NCI-H82 treated with DMSO at 0.1 percent for 48 hours (cell line): ENCODE data around the gene TBKBP1.
"Not testable (repeated sequence)": the region's sequence is repeated elsewhere in the genome, so short reads cannot be mapped to it uniquely, and the experiment has no call there.

ENCODE experiments used
- DNase-seq: peaks from one replicate; lab custom pipeline; 2025; ENCODE audit not compliant: unreplicated experiment; lab: John Stamatoyannopoulos, UW

Gene TBKBP1

GRCh38 chr17:47731396-47731795, 37.4 kb downstream of the TBKBP1 start:
- no peak for DNase-seq

- no peak for DNase-seq
These were observed 38.6 kb downstream of the TBKBP1 start for GRCh38 chr17:47732399-47733046.

DNA sequence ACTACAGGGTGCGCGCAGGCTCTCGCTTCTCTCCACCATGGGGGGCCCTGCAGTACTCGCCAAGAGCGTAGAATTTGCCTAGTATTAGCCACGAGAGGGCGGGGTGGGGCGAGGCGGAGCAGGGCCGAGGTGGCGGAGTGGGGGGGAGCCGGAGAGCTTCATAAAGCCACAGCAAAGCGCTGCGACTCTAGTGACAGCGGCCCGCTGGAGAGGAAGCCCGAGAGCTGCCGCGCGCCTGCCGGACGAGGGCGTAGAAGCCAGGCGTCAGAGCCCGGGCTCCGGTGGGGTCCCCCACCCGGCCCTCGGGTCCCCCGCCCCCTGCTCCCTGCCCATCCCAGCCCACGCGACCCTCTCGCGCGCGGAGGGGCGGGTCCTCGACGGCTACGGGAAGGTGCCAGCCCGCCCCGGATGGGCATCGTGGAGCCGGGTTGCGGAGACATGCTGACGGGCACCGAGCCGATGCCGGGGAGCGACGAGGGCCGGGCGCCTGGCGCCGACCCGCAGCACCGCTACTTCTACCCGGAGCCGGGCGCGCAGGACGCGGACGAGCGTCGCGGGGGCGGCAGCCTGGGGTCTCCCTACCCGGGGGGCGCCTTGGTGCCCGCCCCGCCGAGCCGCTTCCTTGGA, 39.2 kb downstream of the TBKBP1 start, which contains the start of gene TBX21:
TSS of gene TBX21 (plus strand) at position 190 of the 627 bp plus-strand sequence. CDS start at position 409, 219 bp downstream.
- DNase-seq, result peak; percentile 78

DNA sequence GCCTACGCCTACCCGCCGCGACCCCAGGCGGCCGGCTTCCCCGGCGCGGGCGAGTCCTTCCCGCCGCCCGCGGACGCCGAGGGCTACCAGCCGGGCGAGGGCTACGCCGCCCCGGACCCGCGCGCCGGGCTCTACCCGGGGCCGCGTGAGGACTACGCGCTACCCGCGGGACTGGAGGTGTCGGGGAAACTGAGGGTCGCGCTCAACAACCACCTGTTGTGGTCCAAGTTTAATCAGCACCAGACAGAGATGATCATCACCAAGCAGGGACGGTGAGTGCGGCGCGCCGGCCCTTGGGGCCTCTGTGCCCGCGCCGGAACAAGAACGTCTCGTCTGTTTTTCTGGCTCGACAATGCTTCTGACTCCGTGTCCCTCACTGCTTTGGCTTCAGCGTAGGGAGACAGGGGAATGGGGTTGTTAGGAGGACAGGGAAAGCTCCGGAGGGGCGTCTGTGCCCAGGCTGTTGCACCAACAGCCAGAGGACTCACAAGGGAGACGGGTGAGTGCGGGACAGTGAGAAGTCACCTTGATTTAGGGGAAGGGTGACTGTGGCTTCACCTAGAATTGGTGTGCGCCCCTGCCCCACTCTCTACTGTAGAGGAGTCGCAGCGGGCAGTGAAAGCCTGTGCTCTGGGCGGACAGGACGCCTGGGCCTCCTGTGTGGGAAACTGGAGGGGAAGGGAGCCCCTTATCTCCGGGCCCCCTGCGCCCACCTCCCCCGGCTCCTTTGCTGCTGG, 39.9 kb downstream of the TBKBP1 start:
- no peak for DNase-seq

- no peak for DNase-seq
These were observed 41.1 kb downstream of the TBKBP1 start for GRCh38 chr17:47735139-47735464.

DNA sequence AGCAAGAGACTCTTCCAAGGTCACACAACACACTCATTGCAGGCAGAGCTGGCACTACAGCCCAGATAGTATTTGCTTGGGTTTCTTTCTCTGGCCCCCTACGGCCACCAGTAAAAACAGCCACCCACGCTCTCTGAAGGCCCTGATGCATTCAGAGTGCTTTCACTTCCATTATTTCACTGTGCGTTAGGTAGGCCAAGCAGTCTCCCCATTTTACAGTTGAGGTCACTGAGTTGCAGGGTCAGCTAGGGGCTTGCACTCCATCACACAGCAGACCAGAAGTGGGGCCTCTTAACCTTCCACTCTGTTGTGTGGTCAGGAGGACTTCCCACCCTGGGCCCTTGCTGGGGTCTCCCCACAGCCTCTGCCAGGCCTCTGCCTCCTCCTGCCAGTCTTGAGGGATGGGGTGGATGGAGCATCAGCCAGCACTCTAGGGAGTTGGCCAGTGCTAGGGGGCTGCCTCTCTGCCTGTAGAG, 41.6 kb downstream of the TBKBP1 start:
- DNase-seq, result no peak

DNA sequence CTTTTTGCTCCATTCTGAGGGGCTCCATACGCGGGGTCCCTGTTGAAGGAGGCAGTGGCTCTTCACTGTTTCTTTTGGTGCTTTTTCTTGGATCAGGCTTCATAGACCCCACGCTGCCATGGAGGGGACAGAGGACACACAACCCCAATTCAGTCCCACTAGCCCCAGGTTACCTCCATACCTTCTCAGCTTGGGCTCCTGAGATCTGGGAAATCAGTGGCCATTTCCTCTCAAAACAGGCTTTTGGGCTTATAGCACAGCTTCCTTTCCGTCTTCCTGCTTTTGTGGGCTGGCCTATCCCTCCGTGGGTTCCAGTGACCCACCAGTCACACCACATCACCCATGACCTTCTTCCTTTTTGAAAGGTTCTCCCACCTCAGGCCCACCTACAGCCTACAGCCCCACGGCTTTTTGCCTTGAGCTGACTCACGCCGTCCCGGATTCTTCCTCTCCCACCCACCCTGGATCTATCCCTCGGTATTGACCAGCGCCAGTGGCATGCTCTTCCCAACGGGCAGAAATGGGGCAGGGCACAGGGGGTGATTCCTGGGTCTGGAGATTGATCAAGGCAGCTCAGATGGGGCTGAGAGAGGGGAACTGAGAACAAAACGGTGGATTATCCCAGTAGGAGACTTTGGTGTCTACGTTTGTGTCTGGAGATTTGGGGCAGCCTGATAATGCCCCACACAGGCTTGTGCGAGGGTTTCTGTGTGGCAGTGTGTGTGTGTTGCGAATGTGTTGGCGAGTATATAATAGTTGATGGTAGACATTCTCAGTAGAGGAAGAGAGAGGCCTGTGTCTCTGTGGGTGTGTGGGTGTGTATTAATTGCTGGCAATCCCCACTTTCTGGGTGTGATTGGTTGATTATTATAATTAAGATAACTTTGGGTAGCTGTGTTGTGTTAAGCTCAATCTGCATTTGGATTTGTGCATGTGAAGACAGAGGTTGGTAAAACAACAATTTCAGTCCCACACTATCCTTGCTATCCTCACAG, 42.8 kb downstream of the TBKBP1 start:
- no peak for DNase-seq

GRCh38 chr17:47738178-47738577, 44.2 kb downstream of the TBKBP1 start:
- no peak for DNase-seq

DNA sequence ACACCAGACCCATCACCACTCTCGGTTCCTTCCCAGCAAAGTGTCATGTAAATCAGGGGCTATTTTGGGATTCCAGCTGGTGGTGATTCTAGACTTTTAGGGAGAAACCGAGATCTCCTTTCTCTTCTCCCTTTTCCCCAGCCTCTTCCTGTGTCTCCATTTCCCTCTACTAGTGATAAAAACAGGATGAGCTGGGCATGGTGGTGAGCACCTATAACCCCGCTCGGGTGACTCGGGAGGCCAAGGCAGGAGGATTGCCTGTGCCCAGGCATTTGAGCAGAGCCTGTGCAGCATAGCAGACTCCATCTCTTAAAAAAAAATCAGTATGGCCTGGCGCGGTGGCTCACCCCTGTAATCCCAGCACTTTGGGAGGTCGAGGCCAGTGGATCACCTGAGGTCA, 45.2 kb downstream of the TBKBP1 start:
- no peak for DNase-seq

- DNase-seq, result not testable (repeated sequence)
These were observed 46.0 kb downstream of the TBKBP1 start for GRCh38 chr17:47739945-47740344.

- no peak for DNase-seq
These were observed 47.3 kb downstream of the TBKBP1 start for GRCh38 chr17:47741109-47741792.

- no peak for DNase-seq
These were observed 47.8 kb downstream of the TBKBP1 start for GRCh38 chr17:47741793-47742145.

- DNase-seq, result peak; percentile 25
These were observed 48.6 kb downstream of the TBKBP1 start for GRCh38 chr17:47742319-47743181.

- no peak for DNase-seq
These were observed 50.4 kb downstream of the TBKBP1 start for GRCh38 chr17:47744168-47745036.

- DNase-seq, result no peak
These were observed 51.0 kb downstream of the TBKBP1 start for GRCh38 chr17:47745037-47745380.

DNA sequence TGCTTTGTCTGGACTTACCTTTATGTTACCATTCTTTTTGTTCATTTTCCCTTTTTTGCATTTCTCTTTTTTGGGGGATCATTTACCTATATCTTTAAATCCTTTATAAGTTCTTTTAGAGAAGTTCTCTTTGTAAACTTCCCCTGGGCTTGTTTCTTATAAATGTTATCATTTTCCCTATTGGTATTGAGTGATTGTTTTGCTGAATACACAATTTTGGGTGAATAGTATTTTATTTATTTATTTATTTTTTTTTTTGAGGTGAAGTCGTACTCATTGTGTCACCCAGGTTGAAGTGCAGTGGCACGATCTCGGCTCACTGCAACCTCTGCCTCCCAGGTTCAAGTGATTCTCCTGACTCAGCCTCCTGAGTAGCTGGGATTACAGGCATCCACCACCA, 57.5 kb downstream of the TBKBP1 start:
- no peak for DNase-seq

DNA sequence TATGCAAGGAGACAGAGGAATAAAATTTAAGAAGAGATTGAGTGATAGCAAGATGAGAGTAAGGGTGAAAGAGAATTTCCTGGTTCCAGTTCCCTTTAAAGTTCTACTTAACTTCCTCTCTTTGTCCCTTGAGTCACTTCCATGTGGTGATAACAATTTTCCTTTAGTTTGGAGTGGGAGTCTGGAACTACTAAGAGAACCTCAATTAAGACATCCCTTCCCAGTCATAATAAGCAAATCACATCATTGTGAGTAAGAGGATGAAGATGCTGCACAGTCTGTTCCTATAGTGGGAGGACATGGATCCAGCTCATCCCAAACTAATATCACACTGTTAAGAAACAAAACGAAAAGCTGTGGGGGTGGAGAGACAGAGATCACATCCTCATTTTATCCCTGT, 63.4 kb downstream of the TBKBP1 start:
- DNase-seq, result no peak

- no peak for DNase-seq
These were observed 66.6 kb downstream of the TBKBP1 start for GRCh38 chr17:47760409-47761140.
